SKM-1 (cell line): ENCODE measurements around the gene TOP1.

ENCODE experiments used
- DNase-seq: peaks from one replicate; lab custom pipeline; 2025; ENCODE audit not compliant: unreplicated experiment; lab: John Stamatoyannopoulos, UW

Gene TOP1

DNA sequence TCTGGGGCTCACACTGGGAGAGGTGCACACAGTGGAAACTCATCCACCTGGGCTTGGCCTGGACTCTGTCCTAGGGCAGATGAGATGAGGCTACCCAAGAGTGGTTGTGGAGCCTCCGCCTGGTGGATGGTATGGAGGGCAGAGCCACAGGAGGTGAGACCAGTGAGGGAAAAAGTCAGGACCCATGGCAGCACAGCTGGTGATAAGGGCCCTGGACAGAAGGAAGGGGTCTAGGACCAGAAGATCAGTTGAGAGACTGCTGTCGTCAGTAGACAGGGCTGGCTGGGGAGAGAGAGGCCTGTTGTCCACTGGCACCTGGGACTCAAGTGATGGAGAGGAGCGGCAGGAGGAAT lies 138.5 kb downstream of the TOP1 start:
- DNase-seq = no peak

DNA sequence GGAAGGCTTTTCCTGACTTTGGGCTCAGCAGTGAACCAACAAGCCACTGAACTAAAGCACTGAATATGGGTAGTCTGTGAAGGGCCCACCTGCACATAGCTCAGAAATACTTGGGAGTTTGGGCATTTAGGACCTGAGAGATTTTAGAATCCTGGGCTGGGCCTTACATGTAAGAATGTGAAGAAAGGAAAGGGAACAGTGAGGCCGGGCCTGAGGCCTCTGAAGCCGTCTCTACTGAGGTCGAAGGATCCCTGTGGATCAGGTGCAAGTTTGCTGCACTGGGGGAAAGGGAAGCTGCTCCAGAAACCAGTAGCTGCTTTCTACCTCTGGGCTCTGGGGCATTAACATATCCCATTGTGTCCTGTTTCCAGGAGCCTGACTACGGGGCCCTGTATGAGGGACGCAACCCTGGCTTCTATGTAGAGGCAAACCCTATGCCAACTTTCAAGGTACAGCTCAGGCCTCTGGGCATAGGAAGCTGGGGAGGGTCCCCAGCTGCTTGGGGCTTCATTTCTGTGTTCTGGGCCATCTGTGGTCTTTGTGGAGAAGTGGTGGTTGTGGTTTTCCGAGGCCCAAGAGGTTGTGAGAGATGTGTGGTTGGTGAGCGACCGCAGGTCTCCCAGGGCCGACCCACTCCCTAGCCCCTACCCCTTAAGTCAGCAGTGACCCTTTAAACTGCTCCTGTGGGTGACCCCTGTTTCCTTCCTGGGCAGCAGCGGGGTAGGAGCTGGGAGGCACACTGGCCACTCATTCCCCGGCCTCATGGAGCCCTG lies 139.0 kb downstream of the TOP1 start:
- no peak for DNase-seq

DNA sequence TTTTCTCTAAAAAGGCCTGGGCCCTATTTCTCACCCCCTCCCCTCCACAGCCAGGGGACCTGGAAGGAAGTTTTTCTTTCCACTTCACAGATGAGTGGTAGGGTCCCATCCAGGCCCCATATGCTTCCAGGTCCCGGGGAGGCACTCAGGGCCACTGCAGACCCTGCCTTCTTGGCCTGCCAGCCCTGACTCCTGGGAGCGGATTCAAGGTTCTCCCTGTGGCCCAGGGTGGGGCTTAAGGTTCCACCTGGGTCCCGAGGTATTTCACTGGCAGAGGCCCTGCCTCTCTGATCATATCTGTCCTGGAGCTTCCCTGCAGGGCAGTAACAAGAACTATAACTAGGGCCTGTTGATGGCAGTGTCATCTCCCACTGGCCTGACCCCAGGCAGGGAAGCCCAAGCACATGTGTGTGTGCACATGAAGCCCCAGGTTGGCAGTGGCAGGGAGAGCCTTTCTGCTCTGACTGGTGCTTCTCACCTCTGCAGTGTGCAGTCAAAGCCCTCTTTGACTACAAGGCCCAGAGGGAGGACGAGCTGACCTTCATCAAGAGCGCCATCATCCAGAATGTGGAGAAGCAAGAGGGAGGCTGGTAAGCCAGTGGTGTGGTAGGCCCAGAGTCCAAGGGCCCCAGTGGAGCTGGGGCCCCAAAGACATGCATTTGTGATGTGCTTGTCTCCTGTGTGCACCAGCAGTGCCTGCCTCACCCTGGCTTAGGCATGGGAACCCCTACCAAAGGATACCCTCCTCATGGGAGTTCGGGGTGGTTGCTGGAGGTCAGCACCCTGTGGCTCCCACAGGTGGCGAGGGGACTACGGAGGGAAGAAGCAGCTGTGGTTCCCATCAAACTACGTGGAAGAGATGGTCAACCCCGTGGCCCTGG lies 139.9 kb downstream of the TOP1 start:
- no peak for DNase-seq

DNA sequence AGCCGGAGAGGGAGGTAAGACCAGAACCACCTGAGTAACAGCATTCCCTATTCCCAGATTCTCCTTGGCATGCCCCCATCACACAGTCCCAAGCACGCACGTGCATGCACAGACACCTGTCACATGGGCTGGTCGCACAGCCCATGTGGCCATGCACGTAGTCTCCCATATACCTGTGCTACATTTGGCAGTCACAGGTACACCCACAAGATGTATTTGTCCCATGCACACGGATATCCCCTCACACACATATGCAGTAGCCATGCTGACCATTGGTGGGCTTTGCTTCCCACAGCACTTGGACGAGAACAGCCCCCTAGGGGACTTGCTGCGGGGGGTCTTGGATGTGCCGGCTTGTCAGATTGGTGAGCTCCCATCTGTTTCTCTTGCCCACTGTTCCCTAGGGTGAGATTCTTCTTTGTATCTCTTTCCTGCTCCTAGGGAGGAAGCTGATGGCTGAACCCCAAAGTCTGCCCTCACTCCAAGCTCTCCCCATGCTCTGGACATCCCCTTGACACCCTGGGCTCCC lies 140.6 kb downstream of the TOP1 start:
- no peak for DNase-seq

DNA sequence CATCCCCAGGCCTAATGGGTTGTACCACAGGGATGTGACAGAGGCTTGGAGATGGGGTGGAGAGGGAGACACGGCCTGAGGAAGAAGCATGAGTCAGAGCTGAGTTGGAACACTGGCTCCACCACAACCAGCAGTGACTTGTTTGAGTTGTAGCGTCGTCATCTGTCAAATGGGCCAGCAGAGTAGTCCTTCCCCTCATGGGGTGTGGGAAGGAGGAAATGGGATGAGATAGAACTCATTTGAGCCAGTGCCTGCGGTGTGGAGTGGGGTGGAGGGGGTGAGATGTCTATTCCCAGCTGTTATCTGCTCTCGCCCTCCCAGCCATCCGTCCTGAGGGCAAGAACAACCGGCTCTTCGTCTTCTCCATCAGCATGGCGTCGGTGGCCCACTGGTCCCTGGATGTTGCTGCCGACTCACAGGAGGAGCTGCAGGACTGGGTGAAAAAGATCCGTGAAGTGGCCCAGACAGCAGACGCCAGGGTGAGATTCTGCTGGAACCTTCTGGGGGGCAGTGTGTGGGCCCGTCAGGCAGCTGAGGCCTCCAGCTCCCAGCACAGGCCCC lies 141.2 kb downstream of the TOP1 start:
- no peak for DNase-seq

DNA sequence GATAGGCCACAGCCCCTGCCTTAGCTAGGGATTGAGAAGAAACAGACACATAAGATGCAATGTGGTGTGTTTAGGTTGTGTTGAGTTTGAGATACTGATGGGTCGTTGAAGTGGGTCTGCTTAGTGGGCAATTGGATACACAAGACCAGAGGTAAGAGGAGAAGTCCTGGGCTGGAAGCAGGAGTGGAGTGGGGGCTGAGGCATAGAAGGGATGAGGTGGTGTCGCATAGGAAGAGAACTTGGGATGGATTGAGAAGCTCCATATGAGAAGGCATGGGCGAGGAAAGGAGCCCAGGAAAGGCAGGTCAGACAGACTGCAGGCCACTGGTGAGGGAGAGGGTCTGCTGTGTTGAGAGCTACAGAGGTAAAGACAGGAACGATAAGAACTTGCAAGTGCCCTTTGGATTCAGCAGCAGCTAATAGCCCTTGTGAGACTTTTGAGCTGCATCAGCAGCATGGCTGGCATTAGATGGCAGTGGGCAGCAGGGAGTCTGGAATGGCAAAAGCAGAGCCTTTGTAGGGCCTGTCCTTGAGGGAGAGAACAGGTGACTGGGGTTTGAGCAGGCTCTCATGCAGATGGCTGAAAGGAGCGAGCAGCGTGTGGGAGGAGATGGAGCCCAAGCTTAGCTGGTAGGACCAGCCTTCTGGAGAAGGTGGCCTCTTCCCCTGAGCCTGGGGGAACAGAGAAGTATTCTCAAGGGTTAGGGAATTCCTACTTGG lies 141.9 kb downstream of the TOP1 start:
- no peak for DNase-seq

DNA sequence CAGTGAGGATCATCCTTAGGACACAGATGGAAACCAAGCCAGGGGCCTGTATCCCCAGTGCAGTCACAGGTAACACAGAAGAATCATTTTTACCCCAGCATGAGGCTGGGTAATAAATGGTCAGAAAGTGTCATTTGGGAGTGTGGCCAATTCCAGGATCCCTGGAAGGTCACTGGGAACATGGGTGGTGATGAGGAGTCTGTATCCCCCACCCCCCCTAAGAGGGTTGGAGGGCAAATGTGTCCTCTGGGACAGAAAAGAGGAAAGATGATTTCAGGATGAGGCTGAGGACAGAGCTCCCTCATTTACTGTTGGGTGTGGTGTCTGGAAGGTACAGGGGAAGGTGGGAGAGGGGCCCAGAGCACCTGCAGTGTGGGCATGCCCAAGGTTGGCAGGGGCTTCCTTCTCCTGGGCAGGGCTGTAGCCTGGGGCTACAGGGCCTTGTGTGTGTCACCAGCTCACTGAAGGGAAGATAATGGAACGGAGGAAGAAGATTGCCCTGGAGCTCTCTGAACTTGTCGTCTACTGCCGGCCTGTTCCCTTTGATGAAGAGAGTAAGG lies 143.2 kb downstream of the TOP1 start:
- no peak for DNase-seq

DNA sequence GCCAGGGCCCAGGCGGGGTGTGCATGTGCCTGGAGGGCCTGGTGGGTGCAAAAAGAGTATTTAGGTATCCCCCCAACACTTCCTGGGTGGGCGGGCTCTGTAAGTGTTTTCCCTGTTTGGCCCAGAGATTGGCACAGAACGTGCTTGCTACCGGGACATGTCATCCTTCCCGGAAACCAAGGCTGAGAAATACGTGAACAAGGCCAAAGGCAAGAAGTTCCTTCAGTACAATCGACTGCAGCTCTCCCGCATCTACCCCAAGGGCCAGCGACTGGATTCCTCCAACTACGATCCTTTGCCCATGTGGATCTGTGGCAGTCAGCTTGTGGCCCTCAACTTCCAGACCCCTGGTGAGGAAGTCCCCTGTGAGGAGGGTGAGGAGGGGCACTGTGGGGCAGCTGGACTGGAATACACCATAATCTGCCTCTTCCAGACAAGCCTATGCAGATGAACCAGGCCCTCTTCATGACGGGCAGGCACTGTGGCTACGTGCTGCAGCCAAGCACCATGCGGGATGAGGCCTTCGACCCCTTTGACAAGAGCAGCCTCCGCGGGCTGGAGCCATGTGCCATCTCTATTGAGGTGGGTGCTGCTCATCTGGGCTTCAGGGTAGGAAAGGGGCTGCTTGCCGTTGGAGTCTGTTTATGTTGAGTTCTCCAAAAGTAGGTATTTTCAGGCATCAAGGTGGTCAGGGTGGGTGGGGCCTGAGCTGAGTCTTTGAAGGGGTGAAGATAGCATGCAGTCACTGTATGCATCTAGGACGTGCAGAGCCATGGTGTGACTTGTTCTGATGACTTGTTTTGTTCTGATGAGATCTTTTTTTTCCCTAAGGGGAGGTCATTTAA lies 143.9 kb downstream of the TOP1 start:
- no peak for DNase-seq

DNA sequence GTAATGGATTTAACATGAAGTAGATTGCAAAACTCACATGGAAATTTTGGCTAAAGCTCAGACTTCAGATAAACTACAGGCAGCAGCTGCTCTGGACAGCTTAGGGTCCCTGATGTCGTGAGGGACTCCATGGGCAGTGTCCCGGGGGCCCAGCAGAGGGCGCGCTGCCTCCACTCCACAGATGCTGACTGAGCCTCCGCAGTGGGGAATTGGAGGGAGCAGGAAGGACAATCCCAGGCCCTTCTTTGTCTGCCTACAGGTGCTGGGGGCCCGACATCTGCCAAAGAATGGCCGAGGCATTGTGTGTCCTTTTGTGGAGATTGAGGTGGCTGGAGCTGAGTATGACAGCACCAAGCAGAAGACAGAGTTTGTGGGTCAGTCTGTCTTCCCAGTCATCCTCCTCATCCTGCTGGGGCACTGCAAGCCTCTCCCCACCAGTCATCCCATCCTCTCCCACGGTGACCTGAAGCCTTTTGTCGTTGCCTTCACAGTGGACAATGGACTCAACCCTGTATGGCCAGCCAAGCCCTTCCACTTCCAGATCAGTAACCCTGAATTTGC lies 144.6 kb downstream of the TOP1 start:
- no peak for DNase-seq

DNA sequence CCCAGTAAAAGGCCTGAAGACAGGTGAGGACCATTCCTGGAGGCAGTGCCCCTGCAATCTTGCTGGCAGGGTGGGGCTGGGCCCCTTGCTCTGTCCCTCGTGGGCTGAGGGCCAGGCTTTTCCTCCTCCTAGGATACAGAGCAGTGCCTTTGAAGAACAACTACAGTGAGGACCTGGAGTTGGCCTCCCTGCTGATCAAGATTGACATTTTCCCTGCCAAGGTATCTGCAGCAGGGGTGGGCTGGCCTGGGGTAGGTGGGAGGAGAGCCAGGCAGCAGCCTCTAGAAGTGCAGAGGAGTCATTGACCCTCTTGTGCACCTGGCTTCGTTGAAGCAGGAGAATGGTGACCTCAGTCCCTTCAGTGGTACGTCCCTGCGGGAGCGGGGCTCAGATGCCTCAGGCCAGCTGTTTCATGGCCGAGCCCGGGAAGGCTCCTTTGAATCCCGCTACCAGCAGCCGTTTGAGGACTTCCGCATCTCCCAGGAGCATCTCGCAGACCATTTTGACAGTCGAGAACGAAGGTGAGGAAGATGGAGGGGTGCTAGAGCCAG lies 145.2 kb downstream of the TOP1 start:
- no peak for DNase-seq
